ENCODE measurements around the gene ZNF609.

GRCh38 chr15:64430000-64430735 is 30.2 kb upstream of the ZNF609 start:
- TF ChIP-seq POLR2AphosphoS5 (IDR thresholded peaks at IDR 0.05; ENCODE audit: low read depth, low read length) (no peak), ZNF431 (CRISPR knock-in tag; IDR thresholded peaks at IDR 0.05; ENCODE audit: borderline replicate concordance, low read depth) (no peak), KLF15 (CRISPR knock-in tag; IDR thresholded peaks at IDR 0.05; ENCODE audit: borderline replicate concordance) (no peak)
